OCI-LY3 (cell line): ENCODE results near the gene UNC13D.

Experiments
- H2AFZ ChIP-seq: fragments of 200-600, 300-600 bp; shearing (Covaris generic); 2 replicates; pipeline ENCODE4 v1.6.0; 2014; ENCODE audit warnings: antibody characterized with exemption, low read depth, low read length
- H3K27ac ChIP-seq: fragments of 200-600, 300-600 bp; sonication (generic); 2 replicates; pipeline ENCODE4 v1.5.1; 2014; ENCODE audit warnings: mild to moderate bottlenecking, low read length, moderate library complexity, mixed read lengths
- H3K27me3 ChIP-seq: fragments of 200-600, 300-600 bp; sonication (generic); 2 replicates; pipeline ENCODE4 v1.6.1; 2014; ENCODE audit warnings: low read depth, low read length, mixed read lengths
- H3K36me3 ChIP-seq: fragments of 200-600, 300-600 bp; sonication (generic); replicated peaks from 2 replicates; pipeline ENCODE3; 2014; ENCODE audit warnings: low read depth, low read length, mixed read lengths
- H3K4me1 ChIP-seq: fragments of 300-600, 200-600 bp; sonication (generic); 2 replicates; pipeline ENCODE4 v1.6.1; 2014; ENCODE audit warnings: low read length, mixed read lengths
- H3K4me2 ChIP-seq: fragments of 200-600, 300-600 bp; sonication (generic); 2 replicates; pipeline ENCODE4 v1.6.1; 2014; ENCODE audit warnings: low read length, mixed read lengths
- H3K4me3 ChIP-seq: fragments of 300-600, 200-600 bp; sonication (generic); 2 replicates; pipeline ENCODE4 v1.5.1; 2014; ENCODE audit warnings: antibody characterized with exemption, mild to moderate bottlenecking, low read length, moderate library complexity
- H3K79me2 ChIP-seq: fragments of 300-600, 200-600 bp; shearing (Covaris generic); 2 replicates; pipeline ENCODE4 v1.6.1; 2014; ENCODE audit warnings: mild to moderate bottlenecking, low read length, mixed read lengths
- H3K9ac ChIP-seq: fragments of 300-600, 200-600 bp; shearing (Covaris generic); 2 replicates; pipeline ENCODE4 v1.6.0; 2014; ENCODE audit warnings: mild to moderate bottlenecking, low read length, moderate library complexity
- H3K9me3 ChIP-seq: fragments of 200-600, 300-600 bp; shearing (Covaris generic); 2 replicates; pipeline ENCODE4 v1.6.1; 2014; ENCODE audit warnings: low read length, mixed read lengths; ENCODE audit not compliant: insufficient read depth
- H4K20me1 ChIP-seq: fragments of 200-600, 300-600 bp; sonication (generic); 2 replicates; pipeline ENCODE4 v1.6.1; 2016; ENCODE audit warnings: low read length, mixed read lengths; ENCODE audit not compliant: insufficient read depth
- EZH2phosphoT487 ChIP-seq: fragments of 200-600 bp; shearing (Covaris generic); IDR thresholded peaks from 2 replicates; pipeline ENCODE4 v1.6.1; 2018; ENCODE audit warnings: antibody characterized with exemption, mixed run types, low read depth
- TF ChIP-seq, protein P1 (sequence below): fragments of 200-600, 300-600 bp; sonication (generic); IDR thresholded peaks from 2 replicates; pipeline ENCODE4 v1.5.1; 2014; ENCODE audit warnings: antibody characterized with exemption, low read length, low read depth

The UNC13D gene

GRCh38 chr17:75791254-75791653 lies 53.0 kb downstream of the UNC13D start:
- no peak for TF ChIP-seq EZH2phosphoT487
- TF ChIP-seq, protein P1, sequence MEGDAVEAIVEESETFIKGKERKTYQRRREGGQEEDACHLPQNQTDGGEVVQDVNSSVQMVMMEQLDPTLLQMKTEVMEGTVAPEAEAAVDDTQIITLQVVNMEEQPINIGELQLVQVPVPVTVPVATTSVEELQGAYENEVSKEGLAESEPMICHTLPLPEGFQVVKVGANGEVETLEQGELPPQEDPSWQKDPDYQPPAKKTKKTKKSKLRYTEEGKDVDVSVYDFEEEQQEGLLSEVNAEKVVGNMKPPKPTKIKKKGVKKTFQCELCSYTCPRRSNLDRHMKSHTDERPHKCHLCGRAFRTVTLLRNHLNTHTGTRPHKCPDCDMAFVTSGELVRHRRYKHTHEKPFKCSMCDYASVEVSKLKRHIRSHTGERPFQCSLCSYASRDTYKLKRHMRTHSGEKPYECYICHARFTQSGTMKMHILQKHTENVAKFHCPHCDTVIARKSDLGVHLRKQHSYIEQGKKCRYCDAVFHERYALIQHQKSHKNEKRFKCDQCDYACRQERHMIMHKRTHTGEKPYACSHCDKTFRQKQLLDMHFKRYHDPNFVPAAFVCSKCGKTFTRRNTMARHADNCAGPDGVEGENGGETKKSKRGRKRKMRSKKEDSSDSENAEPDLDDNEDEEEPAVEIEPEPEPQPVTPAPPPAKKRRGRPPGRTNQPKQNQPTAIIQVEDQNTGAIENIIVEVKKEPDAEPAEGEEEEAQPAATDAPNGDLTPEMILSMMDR: no peak
- Histone ChIP-seq H3K36me3 (peaks cover 44% of the 10 kb centered on the region), H3K9ac (no peak overlapping the region), H3K27me3 (no peaks in the 10 kb centered on the region), H3K4me1 (peaks cover 2% of the 10 kb centered on the region), H2AFZ (no peak overlapping the region), H3K79me2 (peaks cover 79% of the 10 kb centered on the region), H3K9me3 (no peaks in the 10 kb centered on the region), H3K27ac (no peak overlapping the region), H4K20me1 (no peaks in the 10 kb centered on the region), H3K4me2 (no peak overlapping the region), H3K4me3 (no peak overlapping the region)

- no peak for TF ChIP-seq EZH2phosphoT487
- TF ChIP-seq, protein P1: no peak
These were observed 59.0 kb downstream of the UNC13D start for GRCh38 chr17:75785016-75785890.

DNA sequence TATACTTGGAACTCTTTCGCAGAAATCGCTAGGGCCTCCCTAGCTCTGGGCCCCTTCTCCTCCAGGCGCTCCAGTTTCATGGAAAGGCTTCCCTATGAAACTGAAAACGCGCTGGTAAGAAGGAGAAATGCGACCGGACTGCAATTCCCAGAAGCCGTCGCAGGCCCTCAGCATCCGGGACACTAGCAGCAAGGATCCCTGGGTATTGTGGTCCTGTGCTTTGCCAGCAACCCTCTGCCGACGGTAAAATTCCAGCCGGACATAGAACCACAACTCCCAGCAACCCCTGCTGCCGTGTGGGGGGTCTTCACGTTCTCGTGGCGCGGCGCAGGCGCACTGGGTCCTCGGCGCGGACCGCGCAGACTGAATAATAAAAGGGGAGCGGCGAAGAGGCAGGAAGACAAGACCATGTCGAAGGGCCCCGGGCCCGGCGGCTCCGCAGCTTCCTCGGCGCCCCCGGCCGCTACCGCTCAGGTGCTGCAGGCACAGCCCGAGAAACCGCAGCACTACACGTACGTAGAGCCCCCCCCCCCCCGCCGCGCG lies 59.7 kb downstream of the UNC13D start, which contains the start of gene UNK:
Gene UNK (plus strand): TSS at position 334 of the 543 bp plus-strand sequence. CDS start 75 bp downstream, at position 409.
- no peak for TF ChIP-seq EZH2phosphoT487
- TF ChIP-seq, protein P1: no peak
- Histone ChIP-seq H3K4me2 (peak within 1 kb of the TSS; percentile 98), H3K27ac (peak within 1 kb of the TSS; percentile 90), H3K4me1 (peaks cover 40% of the 10 kb centered on the region), H3K9ac (peak within 1 kb of the TSS; percentile 97), H3K4me3 (peak within 1 kb of the TSS; percentile 83), H3K9me3 (peaks cover 4% of the 10 kb centered on the region; the same call in 1 of the 2 replicates), H2AFZ (peak within 1 kb of the TSS; percentile 68), H3K79me2 (peaks cover 45% of the 10 kb centered on the region), H3K27me3 (no peaks in the 10 kb centered on the region), H4K20me1 (no peaks in the 10 kb centered on the region), H3K36me3 (peaks cover 4% of the 10 kb centered on the region)

More at GRCh38 chr17:75785016-75785890, 59.0 kb downstream of the UNC13D start:
- H4K20me1 ChIP-seq: no peaks in the 10 kb centered on the region
- H3K4me1 ChIP-seq: peaks cover 37% of the 10 kb centered on the region
- no peaks in the 10 kb centered on the region for H3K27me3 ChIP-seq
- H3K79me2 ChIP-seq: peaks cover 51% of the 10 kb centered on the region
- H3K9ac ChIP-seq: peak overlapping the region; percentile 97
- H2AFZ ChIP-seq: 0 out of 2 replicates have a peak overlapping the region, but pooled peaks have one; percentile 8
- H3K4me3 ChIP-seq: peak overlapping the region; percentile 83
- peaks cover 4% of the 10 kb centered on the region; the same call in 1 of the 2 replicates for H3K9me3 ChIP-seq
- H3K4me2 ChIP-seq: peak overlapping the region; percentile 96
- H3K36me3 ChIP-seq: peaks cover 4% of the 10 kb centered on the region
- peak overlapping the region; percentile 90 for H3K27ac ChIP-seq
